ENCODE measurements around the gene SH2B3. TPM values are rescaled to one million over a fixed set of nuclear protein-coding genes. Genes with fewer than 3 reads are reported as not detected.
"Not testable (repeated sequence)": the region's sequence is repeated elsewhere in the genome, so short reads cannot be mapped to it uniquely, and the experiment has no call there.

SH2B3 gene
- total and polyA plus RNA-seq, 2 experiments from 2014 or later, result 5.5 to 11.6 TPM

- no peak for TF ChIP-seq CTCF (IDR thresholded peaks at IDR 0.05; ENCODE audit: low read depth, low read length)
- H3K4me1 ChIP-seq (ENCODE audit: low read depth), result no peaks in the 10 kb centered on the region
- no peak overlapping the region for H3K4me3 ChIP-seq
- peaks cover 36% of the 10 kb centered on the region for H3K36me3 ChIP-seq
- no peak overlapping the region for H3K27ac ChIP-seq
- H3K9me3 ChIP-seq (ENCODE audit: low read depth), result no peaks in the 10 kb centered on the region
- no peaks in the 10 kb centered on the region for H3K27me3 ChIP-seq
- DNase-seq (ENCODE audit: low read depth in 1 of 2, low spot score in 1 of 2), result no peak
These were observed 52.9 kb downstream of the SH2B3 start for GRCh38 chr12:111458546-111459172.

GRCh38 chr12:111460111-111460510, 54.4 kb downstream of the SH2B3 start:
- DNase-seq (ENCODE audit: low read depth in 1 of 2, low spot score in 1 of 2); H3K27me3 ChIP-seq; H3K9me3 ChIP-seq (ENCODE audit: low read depth); H3K4me3 ChIP-seq; H3K27ac ChIP-seq; H3K4me1 ChIP-seq (ENCODE audit: low read depth): not testable (repeated sequence)
- peaks cover 31% of the 10 kb centered on the region for H3K36me3 ChIP-seq

GRCh38 chr12:111462210-111462769, 56.6 kb downstream of the SH2B3 start:
- DNase-seq (ENCODE audit: low read depth in 1 of 2, low spot score in 1 of 2), result peak in 1 of 2 donors; percentile 28
- Histone ChIP-seq H3K36me3 (peaks cover 17% of the 10 kb centered on the region), H3K4me3 (no peak overlapping the region), H3K27me3 (no peaks in the 10 kb centered on the region), H3K27ac (no peak overlapping the region), H3K4me1 (ENCODE audit: low read depth) (no peaks in the 10 kb centered on the region), H3K9me3 (ENCODE audit: low read depth) (no peaks in the 10 kb centered on the region)
- no peak for TF ChIP-seq CTCF (IDR thresholded peaks at IDR 0.05; ENCODE audit: low read depth, low read length)

GRCh38 chr12:111467092-111467856, 61.6 kb downstream of the SH2B3 start:
- no peak for DNase-seq (ENCODE audit: low read depth in 1 of 2, low spot score in 1 of 2)
- H3K27ac ChIP-seq, result no peak overlapping the region

GRCh38 chr12:111467857-111468241, 62.1 kb downstream of the SH2B3 start:
- Histone ChIP-seq H3K9me3 (ENCODE audit: low read depth) (no peaks in the 10 kb centered on the region), H3K27me3 (no peaks in the 10 kb centered on the region), H3K4me3 (no peak overlapping the region), H3K4me1 (ENCODE audit: low read depth) (no peaks in the 10 kb centered on the region), H3K36me3 (peaks cover 41% of the 10 kb centered on the region), H3K27ac (no peak overlapping the region)
- DNase-seq (ENCODE audit: low read depth in 1 of 2, low spot score in 1 of 2), result no peak
- no peak for TF ChIP-seq CTCF (IDR thresholded peaks at IDR 0.05; ENCODE audit: low read depth, low read length)

More at GRCh38 chr12:111467092-111467856, 61.6 kb downstream of the SH2B3 start:
- H3K4me3 ChIP-seq, result no peak overlapping the region
- no peaks in the 10 kb centered on the region for H3K4me1 ChIP-seq (ENCODE audit: low read depth)
- H3K36me3 ChIP-seq, result peaks cover 36% of the 10 kb centered on the region
- H3K9me3 ChIP-seq (ENCODE audit: low read depth), result no peaks in the 10 kb centered on the region
- H3K27me3 ChIP-seq, result no peaks in the 10 kb centered on the region
- TF ChIP-seq CTCF (IDR thresholded peaks at IDR 0.05; ENCODE audit: low read depth, low read length), result no peak

- Histone ChIP-seq H3K27ac (no peak overlapping the region), H3K4me3 (no peak overlapping the region), H3K4me1 (ENCODE audit: low read depth) (no peaks in the 10 kb centered on the region), H3K36me3 (peaks cover 35% of the 10 kb centered on the region), H3K27me3 (no peaks in the 10 kb centered on the region), H3K9me3 (ENCODE audit: low read depth) (no peaks in the 10 kb centered on the region)
- DNase-seq (ENCODE audit: low read depth in 1 of 2, low spot score in 1 of 2), result no peak
- no peak for TF ChIP-seq CTCF (IDR thresholded peaks at IDR 0.05; ENCODE audit: low read depth, low read length)
These were observed 63.7 kb downstream of the SH2B3 start for GRCh38 chr12:111469401-111469800.
